ENCODE data around the gene HMCN2.

DNA sequence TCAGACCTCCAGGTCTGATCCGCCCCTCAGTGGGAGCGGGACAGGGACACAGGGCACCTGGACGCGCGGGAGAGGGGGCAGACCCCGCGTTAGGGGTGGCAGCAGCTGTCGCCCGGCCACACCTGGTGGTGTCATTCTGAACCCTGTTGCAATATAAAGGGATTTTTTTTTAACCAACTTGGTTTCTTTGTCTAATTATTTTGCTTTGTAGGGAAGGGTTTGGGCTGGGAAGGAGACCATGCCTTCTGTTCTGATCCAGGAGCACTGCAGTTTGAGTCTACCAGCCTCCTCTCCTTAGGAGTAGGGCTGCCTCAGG is 168.3 kb downstream of the HMCN2 start:
- no peak for TF ChIP-seq EZH2 (IDR thresholded peaks at IDR 0.05; ENCODE audit: insufficient read depth, poor library complexity, severe bottlenecking)
- TF ChIP-seq EZH2phosphoT487 (IDR thresholded peaks at IDR 0.05; ENCODE audit: insufficient read depth, low read depth): no peak

All from GM23248 (cell line).